Measurements from ENCODE around the gene SSBP3.

Gene SSBP3

GRCh38 chr1:54400329-54400728 is 5.9 kb downstream of the SSBP3 start:
- no peak for ATAC-seq
- no peak for TF ChIP-seq ARNTL (CRISPR knock-in tag; IDR thresholded peaks at IDR 0.05; ENCODE audit: borderline replicate concordance, low read depth)
- no peak for TF ChIP-seq OSR1 (CRISPR knock-in tag; IDR thresholded peaks at IDR 0.05)
- TF ChIP-seq TOX (CRISPR knock-in tag; IDR thresholded peaks at IDR 0.05; ENCODE audit: borderline replicate concordance) = no peak
- TF ChIP-seq PATZ1 (CRISPR knock-in tag; IDR thresholded peaks at IDR 0.05; ENCODE audit: borderline replicate concordance) = no peak
- TF ChIP-seq RARB (CRISPR knock-in tag; IDR thresholded peaks at IDR 0.05) = no peak
- TF ChIP-seq CREB5 (CRISPR knock-in tag; IDR thresholded peaks at IDR 0.05; ENCODE audit: low read depth) = no peak
- TF ChIP-seq ISL1 (CRISPR knock-in tag; IDR thresholded peaks at IDR 0.05) = no peak
- TF ChIP-seq ZC3H10 (CRISPR knock-in tag; IDR thresholded peaks at IDR 0.05) = no peak
- TF ChIP-seq ZNF8 (CRISPR knock-in tag; IDR thresholded peaks at IDR 0.05) = no peak
- no peak for TF ChIP-seq ZFP30 (CRISPR knock-in tag; IDR thresholded peaks at IDR 0.05)

GRCh38 chr1:54399765-54400164 is 6.4 kb downstream of the SSBP3 start:
- ATAC-seq = no peak
- TF ChIP-seq ARNTL (CRISPR knock-in tag; IDR thresholded peaks at IDR 0.05; ENCODE audit: borderline replicate concordance, low read depth) (no peak), RARB (CRISPR knock-in tag; IDR thresholded peaks at IDR 0.05) (no peak), SNAI2 (CRISPR knock-in tag; IDR thresholded peaks at IDR 0.05) (no peak)

- ATAC-seq = no peak
These were observed 7.1 kb downstream of the SSBP3 start for GRCh38 chr1:54398963-54399528.

GRCh38 chr1:54397980-54398379 is 8.2 kb downstream of the SSBP3 start:
- ATAC-seq = no peak

More at GRCh38 chr1:54398963-54399528, 7.1 kb downstream of the SSBP3 start:
- no peak for TF ChIP-seq BACH2 (CRISPR knock-in tag; IDR thresholded peaks at IDR 0.05; ENCODE audit: borderline replicate concordance)
- TF ChIP-seq TCF4 (CRISPR knock-in tag; IDR thresholded peaks at IDR 0.05; ENCODE audit: borderline replicate concordance) = no peak
- TF ChIP-seq ZNF565 (CRISPR knock-in tag; conservative IDR thresholded peaks at IDR 0.05; ENCODE audit: low read depth) = no peak
- TF ChIP-seq ARNTL (CRISPR knock-in tag; IDR thresholded peaks at IDR 0.05; ENCODE audit: borderline replicate concordance, low read depth) = no peak
- TF ChIP-seq TOX (CRISPR knock-in tag; IDR thresholded peaks at IDR 0.05; ENCODE audit: borderline replicate concordance) = no peak
- no peak for TF ChIP-seq OSR1 (CRISPR knock-in tag; IDR thresholded peaks at IDR 0.05)

More at GRCh38 chr1:54397980-54398379, 8.2 kb downstream of the SSBP3 start:
- TF ChIP-seq ZFP30 (CRISPR knock-in tag; IDR thresholded peaks at IDR 0.05) = no peak
- no peak for TF ChIP-seq ZNF8 (CRISPR knock-in tag; IDR thresholded peaks at IDR 0.05)
- no peak for TF ChIP-seq PPARA (CRISPR knock-in tag; IDR thresholded peaks at IDR 0.05; ENCODE audit: borderline replicate concordance)
- no peak for TF ChIP-seq ARNTL (CRISPR knock-in tag; IDR thresholded peaks at IDR 0.05; ENCODE audit: borderline replicate concordance, low read depth)
- TF ChIP-seq ESRRG (CRISPR knock-in tag; IDR thresholded peaks at IDR 0.05) = no peak
- TF ChIP-seq TSHZ2 (CRISPR knock-in tag; IDR thresholded peaks at IDR 0.05) = no peak
- TF ChIP-seq GLIS3 (CRISPR knock-in tag; IDR thresholded peaks at IDR 0.05) = no peak
- TF ChIP-seq PATZ1 (CRISPR knock-in tag; IDR thresholded peaks at IDR 0.05; ENCODE audit: borderline replicate concordance) = no peak
- TF ChIP-seq SNAI2 (CRISPR knock-in tag; IDR thresholded peaks at IDR 0.05) = no peak
- no peak for TF ChIP-seq ZNF70 (CRISPR knock-in tag; IDR thresholded peaks at IDR 0.05)
- TF ChIP-seq CREB5 (CRISPR knock-in tag; IDR thresholded peaks at IDR 0.05; ENCODE audit: low read depth) = no peak
- TF ChIP-seq ISL1 (CRISPR knock-in tag; IDR thresholded peaks at IDR 0.05) = no peak
- no peak for TF ChIP-seq TOX (CRISPR knock-in tag; IDR thresholded peaks at IDR 0.05; ENCODE audit: borderline replicate concordance)

All from SK-N-SH treated with all-trans-retinoic acid at 6 μM for 48 hours (cell line).